ENCODE measurements around the gene WFDC1. TPM values are rescaled to one million over a fixed set of nuclear protein-coding genes. Genes with fewer than 3 reads are reported as not detected.

The WFDC1 gene
- total and polyA plus RNA-seq, 7 donors, result 0.32 to 1.2 (median 0.65) TPM; not detected in 1

- ATAC-seq (no peak), DNase-seq (no peak)
- Histone ChIP-seq H3K9me3 (no peaks in the 10 kb centered on the region), H3K27me3 (ENCODE audit: insufficient read depth in 3 of 3, low read length in 2 of 3) (peaks cover 0 to 4% (median 0%) of the 10 kb centered on the region in 3 donors), H3K36me3 (ENCODE audit: insufficient read depth in 1 of 2, low read depth in 1 of 2) (no peaks in the 10 kb centered on the region), H3K4me3 (no peak overlapping the region), H3K4me1 (no peaks in the 10 kb centered on the region), H3K27ac (no peak overlapping the region)
- TF ChIP-seq CTCF (IDR thresholded peaks at IDR 0.05), result no peak
- intact Hi-C loops (cut with DNase I), result no loop called here
- WGBS, 3 donors, result 45 to 62% (median 51%) methylated on average over 6 of the region's 6 CpGs
These were observed 53.8 kb downstream of the WFDC1 start for GRCh38 chr16:84348386-84348888.

- H3K36me3 ChIP-seq (ENCODE audit: insufficient read depth in 1 of 2, low read depth in 1 of 2), result no peaks in the 10 kb centered on the region
- 87 to 90% (median 87%) methylated on average over 11 of the region's 11 CpGs for WGBS, 3 donors
- no peaks in the 10 kb centered on the region for H3K4me1 ChIP-seq
- TF ChIP-seq CTCF (IDR thresholded peaks at IDR 0.05), result no peak
- intact Hi-C loops (cut with DNase I), result no loop called here
- no peak for DNase-seq
- no peak overlapping the region for H3K4me3 ChIP-seq
- no peak for ATAC-seq
- no peak overlapping the region for H3K27ac ChIP-seq
- H3K9me3 ChIP-seq, result no peaks in the 10 kb centered on the region
- peaks cover 0 to 4% (median 0%) of the 10 kb centered on the region in 3 donors for H3K27me3 ChIP-seq (ENCODE audit: insufficient read depth in 3 of 3, low read length in 2 of 3)
These were observed 55.4 kb downstream of the WFDC1 start for GRCh38 chr16:84349862-84350684.

GRCh38 chr16:84350685-84351400 is 56.2 kb downstream of the WFDC1 start:
- Histone ChIP-seq H3K9me3 (no peaks in the 10 kb centered on the region), H3K27ac (no peak overlapping the region), H3K4me3 (no peak overlapping the region), H3K4me1 (no peaks in the 10 kb centered on the region), H3K27me3 (ENCODE audit: insufficient read depth in 3 of 3, low read length in 2 of 3) (peaks cover 0 to 4% (median 0%) of the 10 kb centered on the region in 3 donors), H3K36me3 (ENCODE audit: insufficient read depth in 1 of 2, low read depth in 1 of 2) (no peaks in the 10 kb centered on the region)
- TF ChIP-seq CTCF (IDR thresholded peaks at IDR 0.05), result no peak
- intact Hi-C loops (cut with DNase I), result no loop called here
- no peak for ATAC-seq
- 74 to 81% (median 78%) methylated on average over 15 to 16 of the region's 16 CpGs for WGBS, 3 donors
- DNase-seq, result no peak

GRCh38 chr16:84351630-84352029 is 57.0 kb downstream of the WFDC1 start:
- Histone ChIP-seq H3K4me3 (no peak overlapping the region), H3K9me3 (no peaks in the 10 kb centered on the region), H3K27ac (no peak overlapping the region), H3K4me1 (no peaks in the 10 kb centered on the region), H3K36me3 (ENCODE audit: insufficient read depth in 1 of 2, low read depth in 1 of 2) (no peaks in the 10 kb centered on the region), H3K27me3 (ENCODE audit: insufficient read depth in 3 of 3, low read length in 2 of 3) (peaks cover 0 to 4% (median 0%) of the 10 kb centered on the region in 3 donors)
- WGBS, 3 donors, result 90 to 94% (median 93%) methylated on average over 8 of the region's 8 CpGs
- ATAC-seq, result no peak
- no peak for TF ChIP-seq CTCF (IDR thresholded peaks at IDR 0.05)
- intact Hi-C loops (cut with DNase I), result no loop called here
- DNase-seq, result no peak
